GM19043 (cell line): ENCODE data around the gene MYNN.

Experiments
- ATAC-seq: cut with Tn5 transposase; IDR thresholded peaks from one replicate; pipeline ENCODE4 v1.9.1; 2021; ENCODE audit warnings: low read depth; ENCODE audit not compliant: unreplicated experiment

Gene MYNN

DNA sequence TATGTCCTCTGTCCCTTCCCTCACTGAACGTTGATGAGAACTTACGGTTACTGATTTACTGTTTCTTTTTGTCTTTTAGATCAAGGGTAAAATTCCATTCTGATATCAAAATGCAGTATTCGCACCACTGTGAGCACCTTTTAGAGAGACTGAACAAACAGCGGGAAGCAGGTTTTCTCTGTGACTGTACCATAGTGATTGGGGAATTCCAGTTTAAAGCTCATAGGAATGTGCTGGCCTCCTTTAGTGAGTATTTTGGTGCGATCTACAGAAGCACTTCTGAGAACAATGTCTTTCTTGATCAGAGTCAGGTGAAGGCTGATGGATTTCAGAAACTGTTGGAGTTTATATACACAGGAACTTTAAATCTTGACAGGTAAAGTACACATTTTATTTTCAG lies 990 bp downstream of the MYNN start:
- no peak for ATAC-seq

DNA sequence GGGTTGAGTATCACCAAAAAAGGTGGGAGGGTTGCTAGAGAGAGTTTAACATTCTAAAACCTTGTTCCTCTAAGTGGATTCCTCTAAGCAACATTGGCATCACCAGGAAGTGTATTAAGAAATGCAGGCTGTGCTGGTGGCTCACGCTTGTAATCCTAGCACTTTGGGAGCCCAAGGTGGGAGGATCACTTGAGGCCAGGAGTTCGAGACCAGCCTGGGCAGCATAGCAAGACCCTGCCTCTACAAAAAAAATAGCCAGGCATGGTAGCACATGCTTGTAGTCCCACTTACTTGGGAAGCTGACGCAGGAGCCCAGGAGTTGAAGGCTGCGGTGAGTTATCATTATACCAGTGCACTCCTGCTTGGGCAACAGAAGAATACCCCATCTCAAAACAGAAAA lies 4.6 kb downstream of the MYNN start:
- no peak for ATAC-seq

DNA sequence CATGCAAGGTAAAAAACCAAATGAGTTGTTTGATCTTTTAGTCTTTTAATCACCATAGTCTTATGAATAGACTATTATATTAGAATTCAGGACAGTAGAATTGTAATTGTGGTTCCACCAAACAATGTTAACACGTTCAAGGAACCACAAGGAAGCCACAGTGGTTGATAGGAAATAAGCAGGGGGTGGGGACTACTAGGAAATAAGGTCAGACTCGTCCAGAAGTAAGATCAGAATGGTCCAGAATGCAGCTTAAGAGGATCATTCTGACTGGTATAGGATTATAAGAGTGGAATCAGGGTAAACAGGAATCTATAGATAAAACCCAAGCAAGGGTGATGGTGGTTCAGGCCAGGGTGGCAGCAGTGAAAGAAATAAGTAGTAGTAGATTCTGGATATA lies 7.5 kb downstream of the MYNN start:
- ATAC-seq, result no peak

DNA sequence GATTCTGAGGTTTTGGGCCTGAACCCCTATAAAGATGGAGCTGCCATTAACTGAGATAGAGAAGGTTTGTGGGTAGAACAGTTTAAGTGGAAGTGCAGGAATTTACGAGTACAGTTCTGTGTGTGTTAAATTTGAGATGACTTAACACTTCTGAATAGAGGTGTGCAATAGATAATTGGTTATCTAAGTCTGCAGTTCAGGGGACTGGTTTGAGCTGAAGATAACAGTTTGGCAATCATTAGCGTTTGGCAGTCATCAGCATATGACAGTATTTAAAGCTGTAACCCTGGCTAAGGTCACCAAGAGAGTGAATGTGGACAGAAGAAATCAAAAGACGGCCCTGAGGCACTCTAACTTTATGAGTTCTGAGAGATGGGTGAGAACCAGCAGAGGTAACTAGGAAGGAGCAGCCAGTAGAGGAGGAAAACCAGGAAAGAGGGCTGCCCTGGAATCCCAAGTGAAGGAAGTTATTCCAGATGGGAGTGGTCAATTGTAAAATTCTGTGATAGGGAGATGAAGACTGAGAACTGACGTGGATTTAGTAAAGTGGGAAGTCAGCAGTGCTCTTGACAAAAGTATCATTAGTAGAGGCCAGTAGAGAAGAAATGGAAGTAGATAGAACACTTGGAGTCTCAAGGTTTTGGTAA lies 8.1 kb downstream of the MYNN start:
- ATAC-seq, result no peak

DNA sequence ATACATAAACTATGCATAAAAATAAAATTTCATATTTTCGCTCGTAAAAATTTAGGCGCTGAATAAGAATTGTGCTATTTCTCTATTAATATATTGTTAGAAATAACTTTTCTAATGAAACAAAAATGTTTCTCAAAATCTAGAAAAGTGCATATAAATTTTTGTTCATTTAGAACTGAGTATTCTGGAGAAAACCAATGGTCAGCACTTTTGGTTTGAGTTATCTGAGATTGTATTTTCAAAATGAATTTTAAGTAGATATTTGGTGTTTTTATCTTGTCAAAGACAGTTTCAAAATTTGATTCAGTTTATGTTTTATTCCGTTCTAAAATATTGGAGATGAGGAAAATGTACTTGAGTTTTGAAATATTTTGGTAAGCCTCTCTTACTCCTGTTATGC lies 13.9 kb downstream of the MYNN start:
- ATAC-seq, result no peak

DNA sequence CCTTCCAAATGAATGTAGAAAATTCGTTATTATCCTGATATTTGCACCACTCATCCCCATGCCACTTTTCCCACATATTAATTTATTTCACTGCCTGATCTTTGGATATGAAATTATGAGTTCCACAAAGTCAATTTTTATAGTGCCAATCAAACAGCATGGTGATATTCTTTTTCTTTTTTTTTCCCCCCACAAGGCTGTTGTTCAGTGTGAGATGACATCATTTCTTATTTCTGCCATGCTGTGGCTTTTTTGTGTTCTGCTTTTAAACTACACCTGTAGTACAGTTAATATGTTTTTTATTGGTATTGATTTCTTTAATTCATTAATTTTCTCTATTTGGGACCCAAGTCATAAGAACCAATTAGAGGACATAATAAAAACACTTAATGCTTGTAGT lies 14.6 kb downstream of the MYNN start:
- ATAC-seq, result no peak

DNA sequence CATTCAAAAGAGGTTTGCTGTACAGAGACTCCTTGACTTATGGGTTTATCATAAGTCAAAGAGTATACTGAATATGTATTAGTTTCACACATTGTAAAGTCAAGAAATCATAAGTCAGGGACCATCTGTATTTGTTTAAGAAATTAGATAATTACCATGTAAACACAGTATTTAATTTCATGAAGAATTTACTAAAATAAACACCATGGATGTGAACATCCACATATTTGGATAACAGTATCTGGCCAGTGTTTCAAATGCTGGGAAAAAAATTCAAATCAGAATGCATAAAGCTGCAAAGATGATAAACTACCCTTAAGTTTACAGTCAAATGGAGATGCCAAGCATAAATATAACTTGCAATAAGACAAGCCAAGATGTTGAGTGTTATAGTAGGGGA lies 17.0 kb downstream of the MYNN start:
- ATAC-seq, result no peak

DNA sequence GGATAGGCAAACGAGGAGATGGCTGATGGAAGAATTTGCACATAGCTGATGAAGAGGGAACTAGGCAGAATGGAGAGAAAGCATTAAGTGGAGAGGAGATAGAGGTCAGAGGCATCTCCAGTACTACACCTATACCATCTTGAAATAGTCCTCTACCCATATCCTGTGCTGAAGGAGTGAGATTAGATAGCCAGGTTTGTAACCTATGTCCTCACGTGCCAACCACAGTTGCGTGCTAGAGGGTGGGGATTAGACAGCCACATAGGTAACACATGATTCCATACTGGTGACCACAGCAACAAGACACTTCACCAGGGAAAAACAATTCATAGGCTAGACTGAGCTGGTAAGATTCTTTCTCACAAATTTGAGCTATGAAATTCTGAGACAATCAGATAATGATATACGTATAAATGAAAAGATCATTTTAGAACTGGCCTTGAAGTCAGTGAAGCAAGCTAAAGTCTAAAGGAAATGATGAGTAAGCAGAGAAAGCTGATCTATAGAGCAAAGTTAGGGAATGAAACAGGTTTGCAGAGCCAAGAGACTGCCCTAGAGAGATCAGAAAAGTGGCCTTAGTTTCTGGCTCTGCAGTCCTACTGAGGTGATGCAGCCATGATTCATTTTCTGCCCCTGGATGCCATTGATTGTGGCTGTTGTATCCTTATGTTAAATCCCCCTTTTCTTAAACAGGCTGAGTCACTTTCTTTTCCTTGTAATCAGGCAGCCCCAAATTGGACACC lies 17.7 kb downstream of the MYNN start:
- no peak for ATAC-seq

DNA sequence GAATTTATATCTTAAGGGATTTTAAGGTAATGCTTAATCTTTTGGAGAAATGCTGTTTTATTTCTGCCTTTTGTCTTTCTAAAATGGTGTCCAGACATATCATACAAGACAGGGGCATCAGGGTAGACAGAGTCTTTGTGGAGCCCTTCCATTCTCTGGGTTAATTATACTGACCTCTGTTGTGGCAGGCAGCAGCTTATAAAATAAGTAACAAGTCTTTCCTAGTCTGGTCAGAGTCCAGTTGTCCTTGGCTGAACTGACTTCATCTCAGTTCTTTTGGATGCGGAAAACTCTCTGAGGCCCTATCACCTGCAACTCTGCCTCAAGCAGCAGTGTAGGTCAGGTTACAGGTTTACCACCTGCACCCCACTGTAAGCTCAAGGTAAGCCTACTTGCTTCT lies 19.2 kb downstream of the MYNN start:
- no peak for ATAC-seq

DNA sequence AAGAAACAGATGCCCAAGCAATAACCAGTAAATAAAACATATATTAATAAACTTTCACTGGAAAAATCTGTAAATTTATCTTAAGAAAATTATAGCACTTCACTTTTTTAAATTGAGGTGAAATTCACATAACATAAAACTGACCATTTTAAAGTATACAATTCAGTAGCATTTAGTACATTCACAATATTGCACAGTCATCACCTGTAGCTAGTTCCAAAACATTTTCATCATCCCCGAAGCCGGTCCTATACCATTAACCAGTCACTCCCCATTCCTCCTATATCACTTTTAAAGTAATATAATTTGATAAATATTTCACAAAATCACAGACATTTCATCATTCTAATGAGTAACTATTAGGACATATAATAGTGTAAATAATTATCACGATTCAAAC lies 31.5 kb downstream of the MYNN start:
- ATAC-seq, result no peak

DNA sequence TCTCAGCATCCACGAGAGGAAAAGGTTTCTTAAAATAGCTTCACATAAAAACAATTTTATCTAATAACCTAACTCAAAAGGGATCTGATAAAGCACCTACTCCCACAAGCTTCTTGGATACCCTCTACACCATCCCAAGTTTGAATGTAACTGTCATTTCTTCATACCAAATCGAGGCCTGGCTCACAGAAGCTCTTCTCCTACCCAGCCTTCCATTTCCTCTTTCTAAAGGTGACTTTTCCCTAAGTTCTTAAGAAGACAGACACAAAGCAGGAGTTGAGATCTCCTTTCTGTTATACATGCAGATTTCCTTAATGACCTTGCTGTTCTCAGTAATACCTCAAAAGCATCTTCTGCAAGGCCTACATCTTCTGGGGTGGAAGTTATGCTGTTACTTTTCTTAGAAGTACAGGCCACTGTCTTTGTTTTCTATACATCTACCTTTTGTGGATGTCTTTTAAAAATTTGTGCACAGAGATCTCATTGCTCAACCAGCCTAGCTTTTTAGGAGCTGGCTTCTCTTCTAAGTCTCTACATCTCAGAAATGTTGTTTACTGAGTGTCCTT lies 36.1 kb downstream of the MYNN start:
- ATAC-seq, result no peak

DNA sequence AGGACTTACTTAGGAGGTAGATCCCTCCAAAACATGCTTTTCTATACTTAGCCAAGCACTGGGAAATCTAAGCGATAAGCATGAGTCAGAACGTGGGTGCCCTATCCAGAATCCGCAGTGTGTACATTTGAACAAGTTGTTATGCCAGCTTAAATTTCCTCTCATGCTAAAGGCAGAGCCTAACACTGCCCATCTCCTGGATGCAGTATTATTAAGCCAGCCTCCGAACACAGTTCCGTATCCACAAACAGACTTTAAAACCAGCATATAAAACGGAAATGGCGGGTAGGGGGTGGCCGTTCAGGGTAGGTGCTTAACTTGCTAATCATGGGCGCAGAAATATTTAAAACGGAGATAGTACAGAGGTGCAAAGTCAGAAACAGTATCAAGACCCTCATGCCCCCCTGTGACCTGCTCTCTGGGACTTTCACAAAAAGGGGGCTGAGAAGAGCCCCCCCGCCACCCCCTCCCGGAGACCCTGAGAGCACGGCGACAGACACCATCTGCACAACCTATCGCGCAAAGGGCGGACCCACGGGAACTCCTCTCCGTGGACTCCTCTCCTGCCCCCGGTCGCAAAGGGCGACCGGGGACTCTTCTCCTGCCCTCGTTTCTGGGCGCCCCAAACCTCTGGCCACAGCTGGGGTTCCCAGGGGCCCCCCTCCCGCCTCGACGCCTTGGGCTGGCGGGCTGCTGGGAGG lies 38.6 kb downstream of the MYNN start:
- no peak for ATAC-seq

DNA sequence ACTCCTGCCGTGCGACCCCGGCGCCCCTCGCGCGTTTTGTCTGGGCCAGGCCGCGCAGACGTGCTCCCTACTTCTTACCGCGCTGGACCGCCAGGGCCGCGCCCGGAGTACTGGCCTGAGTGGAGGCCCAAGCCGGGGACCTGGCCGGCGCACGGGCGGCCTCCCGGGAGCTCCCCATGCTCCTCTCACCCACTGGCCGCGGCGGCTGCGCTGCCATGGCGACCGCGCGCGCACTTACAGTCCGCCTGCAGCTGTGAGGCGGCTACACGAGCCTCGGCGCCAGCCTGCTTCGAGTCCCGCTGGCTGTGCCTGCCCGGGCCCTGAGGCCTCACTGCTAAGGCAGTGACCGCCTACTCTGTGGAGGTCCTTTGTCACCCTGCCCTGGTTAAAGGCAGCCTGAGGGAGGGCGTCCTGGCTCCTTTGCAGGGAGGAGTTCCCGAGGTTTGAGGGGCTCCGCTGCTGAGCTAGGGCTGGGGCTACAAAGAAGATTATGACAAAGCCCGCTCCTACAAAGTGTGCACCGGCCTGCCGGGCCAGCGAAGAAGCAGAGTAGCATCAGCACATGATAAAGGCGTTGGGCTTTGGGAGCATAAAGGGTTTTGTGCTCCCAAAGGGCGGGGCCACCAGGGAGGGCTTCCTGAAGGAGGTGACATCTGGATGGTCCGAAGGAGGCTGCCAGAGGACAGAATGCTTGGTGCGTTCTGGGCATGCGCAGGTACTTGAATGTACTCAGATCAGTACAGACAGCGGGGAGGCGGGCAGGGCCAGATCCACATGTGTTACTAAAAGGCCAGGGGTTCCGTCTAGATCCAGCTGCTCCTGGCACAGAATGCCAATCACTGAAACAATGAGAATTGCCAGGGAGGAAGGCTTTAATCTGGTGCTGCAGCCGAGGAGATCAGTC lies 39.4 kb downstream of the MYNN start, which contains the start of the genes LRRC34 and LRRIQ4:
Gene LRRC34 (minus strand): TSS at position 573 of the 904 bp plus-strand sequence. CDS start 356 bp downstream, at position 217.
Gene LRRIQ4 (plus strand): TSS at position 539 of the 904 bp plus-strand sequence. CDS start 9,052 bp downstream, outside the sequence.
- peak; percentile 62 for ATAC-seq

DNA sequence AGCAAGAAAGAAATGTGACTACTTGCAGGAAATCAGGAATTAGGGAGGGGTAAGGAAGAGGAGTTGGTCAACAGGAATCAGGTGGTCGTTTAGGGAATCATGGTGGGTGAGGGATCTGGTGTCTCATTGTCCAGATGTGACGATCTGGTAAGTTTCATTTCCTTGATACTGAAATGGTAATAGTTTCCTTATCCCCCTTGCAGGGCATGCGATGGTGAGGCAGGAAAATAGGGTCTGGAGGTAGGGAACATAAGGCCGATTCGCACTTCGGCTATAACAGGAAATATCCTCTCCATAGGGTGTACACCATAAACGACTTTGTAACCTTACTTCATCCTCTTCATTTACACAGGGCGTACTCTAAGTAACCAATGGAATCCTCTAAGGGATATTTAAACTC lies 40.1 kb downstream of the MYNN start:
- ATAC-seq, result no peak

DNA sequence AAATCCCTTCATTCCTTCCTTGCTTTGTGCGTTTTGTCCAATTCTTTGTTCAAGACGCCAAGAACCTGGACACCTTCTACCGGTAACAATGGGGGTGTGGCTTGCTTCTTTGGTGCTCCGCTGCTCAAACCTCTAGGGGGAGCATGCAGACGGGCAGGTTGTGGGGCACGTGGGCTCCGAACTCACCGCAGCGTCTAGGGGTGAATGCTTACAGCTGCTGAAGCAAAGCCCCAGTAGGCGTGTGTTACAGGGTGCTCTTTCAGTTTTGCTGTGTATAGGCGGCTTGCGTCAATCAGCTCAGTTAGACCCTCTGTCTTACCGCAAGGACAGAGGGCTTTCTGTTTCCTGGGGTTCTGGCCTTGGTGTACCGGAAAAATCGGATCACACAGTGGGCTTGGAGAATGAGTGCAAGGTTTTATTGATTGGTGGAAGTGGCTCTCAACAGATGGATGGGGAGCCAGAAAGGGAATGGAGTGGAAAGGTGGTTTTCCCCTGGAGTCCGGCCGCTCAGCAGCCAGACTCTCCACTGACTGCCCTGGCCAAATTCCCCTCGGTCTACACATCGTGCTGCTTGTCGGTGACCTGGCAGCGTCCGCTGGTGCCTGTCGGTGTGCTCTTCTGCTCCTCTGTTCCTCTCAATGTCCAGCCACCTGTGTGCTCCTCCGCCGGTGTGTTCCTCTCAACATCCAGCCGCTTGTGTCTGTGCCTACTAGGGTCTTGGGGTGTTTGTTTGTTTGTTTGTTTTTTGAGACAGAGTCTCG lies 40.7 kb downstream of the MYNN start:
- ATAC-seq, result peak; percentile 87

DNA sequence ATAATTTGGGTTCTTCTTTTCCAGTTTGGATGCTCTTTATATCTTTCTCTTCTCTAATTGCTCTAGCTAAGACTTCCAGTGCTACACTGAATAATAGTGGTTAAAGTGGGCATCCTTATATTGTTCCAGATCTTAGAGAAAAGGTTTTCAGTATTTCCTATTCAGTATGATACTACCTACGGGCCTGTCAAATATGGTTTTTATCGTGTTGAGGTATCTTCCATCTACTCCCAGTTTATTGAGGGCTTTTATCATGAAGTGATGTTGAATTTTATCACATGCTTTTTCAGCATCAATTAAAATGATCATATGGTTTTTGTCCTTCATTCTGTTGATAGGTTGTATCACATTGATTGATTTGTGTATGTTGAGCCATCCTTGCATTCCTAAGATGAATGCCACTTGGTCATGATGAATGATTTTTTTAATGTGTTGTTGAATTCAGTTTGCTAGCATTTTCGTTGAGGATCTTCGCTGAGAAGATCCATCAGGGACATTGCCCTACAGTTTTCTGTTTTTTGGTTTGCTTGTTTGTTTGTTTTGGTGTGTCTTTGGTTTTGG lies 42.5 kb downstream of the MYNN start:
- ATAC-seq, result no peak

DNA sequence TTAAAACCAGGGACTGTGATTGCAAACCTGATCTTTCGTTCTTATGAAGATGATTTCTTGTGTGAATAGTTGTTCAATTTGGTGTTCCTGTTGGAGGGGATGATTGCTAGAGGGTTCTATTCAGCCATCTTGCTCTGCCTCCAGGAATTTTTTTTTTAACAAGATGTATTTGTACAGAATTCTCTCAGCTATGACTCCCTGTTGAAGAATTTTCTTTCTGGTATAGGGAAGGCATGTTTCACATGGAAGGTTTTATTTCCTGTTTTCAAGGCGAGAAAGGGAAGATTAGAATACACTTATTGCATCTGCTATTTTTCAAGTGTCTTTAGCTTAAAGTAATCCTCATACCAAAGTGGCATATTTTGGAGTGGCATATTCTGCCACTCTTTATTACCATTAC lies 45.1 kb downstream of the MYNN start:
- ATAC-seq, result no peak

DNA sequence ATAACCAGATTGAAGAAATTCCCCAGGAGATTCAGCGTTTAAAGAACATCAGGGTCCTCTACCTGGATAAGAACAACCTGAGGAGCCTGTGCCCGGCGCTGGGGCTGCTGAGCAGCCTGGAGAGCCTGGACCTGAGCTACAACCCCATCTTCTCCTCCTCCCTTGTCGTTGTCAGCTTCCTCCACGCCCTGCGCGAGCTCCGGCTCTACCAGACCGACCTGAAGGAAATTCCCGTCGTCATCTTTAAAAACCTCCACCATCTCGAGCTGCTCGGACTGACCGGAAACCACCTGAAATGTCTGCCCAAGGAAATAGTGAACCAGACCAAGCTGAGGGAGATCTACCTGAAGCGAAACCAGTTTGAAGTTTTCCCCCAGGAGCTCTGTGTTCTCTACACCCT lies 48.9 kb downstream of the MYNN start:
- ATAC-seq, result no peak

DNA sequence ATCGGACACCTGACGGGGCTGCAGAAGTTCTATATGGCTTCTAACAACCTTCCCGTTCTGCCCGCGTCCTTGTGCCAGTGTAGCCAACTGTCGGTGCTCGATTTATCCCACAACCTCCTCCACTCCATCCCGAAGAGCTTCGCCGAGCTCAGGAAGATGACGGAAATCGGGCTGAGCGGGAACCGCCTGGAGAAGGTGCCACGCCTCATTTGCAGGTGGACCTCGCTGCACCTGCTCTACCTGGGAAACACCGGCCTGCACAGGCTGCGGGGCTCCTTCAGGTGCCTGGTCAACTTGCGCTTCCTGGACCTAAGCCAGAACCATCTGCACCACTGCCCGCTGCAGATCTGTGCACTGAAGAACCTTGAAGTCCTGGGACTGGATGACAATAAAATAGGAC lies 49.3 kb downstream of the MYNN start:
- no peak for ATAC-seq
